Right renal pelvis (tissue), 4 donors: Measurements from ENCODE around the gene KRTAP10-6. TPM values are rescaled to one million over a fixed set of nuclear protein-coding genes. Genes with fewer than 3 reads are reported as not detected.
"Not testable (repeated sequence)": the region's sequence is repeated elsewhere in the genome, so short reads cannot be mapped to it uniquely, and the experiment has no call there.

Experiments used
- DNase-seq, 4 donors: peaks; one replicate each; pipeline ENCODE4 v3.0.0-alpha.2; 2013; ENCODE audit warnings: low read depth in 4 of 4, low spot score in 3 of 4, missing footprints in 1 of 4
- polyA plus RNA-seq, 4 donors: library from polyadenylated mRNA; unstranded; fragments of 120-200 nt; gene quantifications; one replicate each; pipeline ENCODE4 v1.2.1, GENCODE V29; 2013; ENCODE audit not compliant: insufficient read length in 4 of 4

Gene KRTAP10-6
- polyA plus RNA-seq, 4 donors = not detected

- DNase-seq = no peak
Observed at GRCh38 chr21:44618504-44618903, 26.2 kb upstream of the KRTAP10-6 start.

GRCh38 chr21:44617071-44617501 lies 24.8 kb upstream of the KRTAP10-6 start:
- DNase-seq = no peak

- DNase-seq = no peak
Observed at GRCh38 chr21:44616591-44616926, 24.3 kb upstream of the KRTAP10-6 start.

- no peak for DNase-seq
Observed at GRCh38 chr21:44615911-44616590, 23.7 kb upstream of the KRTAP10-6 start.

GRCh38 chr21:44615466-44615865 lies 23.2 kb upstream of the KRTAP10-6 start:
- no peak for DNase-seq

- DNase-seq = no peak
Observed at GRCh38 chr21:44614961-44615391, 22.7 kb upstream of the KRTAP10-6 start.

GRCh38 chr21:44614161-44614631 lies 21.9 kb upstream of the KRTAP10-6 start:
- DNase-seq = no peak

GRCh38 chr21:44613386-44614155 lies 21.3 kb upstream of the KRTAP10-6 start:
- no peak for DNase-seq

- DNase-seq = no peak
Observed at GRCh38 chr21:44612669-44613229, 20.4 kb upstream of the KRTAP10-6 start.

- DNase-seq = no peak
Observed at GRCh38 chr21:44612029-44612486, 19.8 kb upstream of the KRTAP10-6 start, which contains the start of gene KRTAP10-8. TSS of gene KRTAP10-8 (plus strand) at chr21:44612079. CDS start at chr21:44612101, 22 bp downstream.

GRCh38 chr21:44611551-44611950 lies 19.2 kb upstream of the KRTAP10-6 start:
- DNase-seq = no peak

- not testable (repeated sequence) for DNase-seq
Observed at GRCh38 chr21:44610157-44610843, 18.0 kb upstream of the KRTAP10-6 start.

- DNase-seq = no peak
Observed at GRCh38 chr21:44609193-44609592, 16.9 kb upstream of the KRTAP10-6 start.

GRCh38 chr21:44606495-44606894 lies 14.2 kb upstream of the KRTAP10-6 start:
- DNase-seq = no peak

- DNase-seq = no peak
Observed at GRCh38 chr21:44603911-44604310, 11.6 kb upstream of the KRTAP10-6 start.

- DNase-seq = no peak
Observed at GRCh38 chr21:44603109-44603875, 11.0 kb upstream of the KRTAP10-6 start.

- DNase-seq = no peak
Observed at GRCh38 chr21:44602463-44602850, 10.2 kb upstream of the KRTAP10-6 start.

GRCh38 chr21:44601596-44602462 lies 9.5 kb upstream of the KRTAP10-6 start:
- no peak for DNase-seq

GRCh38 chr21:44601091-44601490 lies 8.8 kb upstream of the KRTAP10-6 start:
- DNase-seq = not testable (repeated sequence)
